MCF 10A (cell line): ENCODE results near the gene MGAT5B. TPM values are rescaled to one million over a fixed set of nuclear protein-coding genes. Genes with fewer than 3 reads are reported as not detected.

Source experiments
- BruUV-seq: library from RNA; stranded (reverse); fragments of 400-500 nt; replicated peaks from 2 replicates; lab custom pipeline; 2021; lab: Mats Ljungman, UMichigan
- CTCF ChIA-PET: fragments of 300-600 bp; sonication (Branson Sonifier 250); formaldehyde crosslinking; extraction: SDS; loops from one replicate; lab custom pipeline; 2021; ENCODE audit warnings: antibody characterized with exemption, inconsistent platforms; lab: Yijun Ruan, JAX
- POLR2A ChIA-PET: fragments of 300-600, 350-650 bp; sonication (Branson Sonifier 250); formaldehyde crosslinking; extraction: SDS; loops from one replicate; lab custom pipeline; 2020; ENCODE audit warnings: antibody characterized with exemption, inconsistent platforms; lab: Yijun Ruan, JAX
- DNase-seq: peaks from one replicate; pipeline ENCODE4 v3.0.0-alpha.2; 2018; ENCODE audit not compliant: unreplicated experiment
- H3K27ac Mint-ChIP-seq: one replicate; pipeline ENCODE4 v1.8.0; 2022; ENCODE audit warnings: mild to moderate bottlenecking, low read depth, mixed read lengths; ENCODE audit not compliant: unreplicated experiment
- H3K27me3 Mint-ChIP-seq: one replicate; pipeline ENCODE4 v1.8.0; 2022; ENCODE audit warnings: mixed read lengths; ENCODE audit not compliant: insufficient read depth, unreplicated experiment
- H3K36me3 Mint-ChIP-seq: one replicate; pipeline ENCODE4 v1.8.0; 2022; ENCODE audit warnings: mild to moderate bottlenecking, moderate library complexity, mixed read lengths; ENCODE audit not compliant: insufficient read depth, unreplicated experiment
- H3K4me1 Mint-ChIP-seq: one replicate; pipeline ENCODE4 v1.8.0; 2022; ENCODE audit warnings: mixed read lengths; ENCODE audit not compliant: insufficient read depth, unreplicated experiment
- H3K4me3 Mint-ChIP-seq: one replicate; pipeline ENCODE4 v1.8.0; 2022; ENCODE audit warnings: mild to moderate bottlenecking, moderate library complexity, mixed read lengths; ENCODE audit not compliant: unreplicated experiment
- H3K9me3 Mint-ChIP-seq: one replicate; pipeline ENCODE4 v1.8.0; 2022; ENCODE audit warnings: mixed read lengths; ENCODE audit not compliant: unreplicated experiment
- CTCF ChIP-seq: fragments of 200-600 bp; IDR thresholded peaks from one replicate; pipeline ENCODE4 v1.8.0; 2022; ENCODE audit warnings: antibody characterized with exemption, mild to moderate bottlenecking; ENCODE audit not compliant: unreplicated experiment
- intact Hi-C: fragments of 100-400 bp; cut with micrococcal nuclease; formaldehyde crosslinking; loops from 2 replicates; pipeline ENCODE4 v1.14.1; 2022
- total RNA-seq: library from RNA; stranded (reverse); gene quantifications from 2 replicates; pipeline ENCODE4 v1.2.3, GENCODE V29; 2022

The MGAT5B gene
- total RNA-seq, 1 experiment from 2014 or later, result 1.7 TPM

GRCh38 chr17:76948301-76948700, 80.1 kb downstream of the MGAT5B start:
- CTCF ChIA-PET, result no interaction called here
- intact Hi-C loops, result loop anchor here (10.0 kb wide), 1 partner anchor 74 kb away; no protein-coding TSS in a partner anchor
- H3K27ac Mint-ChIP-seq, result no peak overlapping the region
- H3K36me3 Mint-ChIP-seq, result peaks cover 6% of the 10 kb centered on the region
- H3K9me3 Mint-ChIP-seq, result no peaks in the 10 kb centered on the region
- H3K4me3 Mint-ChIP-seq, result no peak overlapping the region
- H3K4me1 Mint-ChIP-seq, result no peaks in the 10 kb centered on the region
- no peaks in the 10 kb centered on the region for H3K27me3 Mint-ChIP-seq
- POLR2A ChIA-PET, result no interaction called here
- no peak for TF ChIP-seq CTCF
- no TSS peak for BruUV-seq
- DNase-seq, result no peak

- no peaks in the 10 kb centered on the region for H3K4me1 Mint-ChIP-seq
These were observed 80.6 kb downstream of the MGAT5B start for GRCh38 chr17:76948726-76949342.

GRCh38 chr17:76949913-76950695, 81.9 kb downstream of the MGAT5B start:
- no peak for TF ChIP-seq CTCF
- intact Hi-C loops, result loop anchor here (10.0 kb wide), 1 partner anchor 75 kb away; no protein-coding TSS in a partner anchor
- no peaks in the 10 kb centered on the region for H3K27me3 Mint-ChIP-seq
- no peaks in the 10 kb centered on the region for H3K9me3 Mint-ChIP-seq
- CTCF ChIA-PET, result no interaction called here
- DNase-seq, result no peak
- POLR2A ChIA-PET, result no interaction called here
- no peak overlapping the region for H3K4me3 Mint-ChIP-seq
- BruUV-seq, result no TSS peak
- H3K27ac Mint-ChIP-seq, result no peak overlapping the region
- H3K36me3 Mint-ChIP-seq, result peaks cover 6% of the 10 kb centered on the region
- H3K4me1 Mint-ChIP-seq, result no peaks in the 10 kb centered on the region

More at GRCh38 chr17:76948726-76949342, 80.6 kb downstream of the MGAT5B start:
- no peak for TF ChIP-seq CTCF
- no TSS peak for BruUV-seq
- intact Hi-C loops, result loop anchor here (10.0 kb wide), 1 partner anchor 74 kb away; no protein-coding TSS in a partner anchor
- no peak overlapping the region for H3K27ac Mint-ChIP-seq
- CTCF ChIA-PET, result no interaction called here
- no peaks in the 10 kb centered on the region for H3K27me3 Mint-ChIP-seq
- POLR2A ChIA-PET, result no interaction called here
- H3K36me3 Mint-ChIP-seq, result peaks cover 6% of the 10 kb centered on the region
- no peaks in the 10 kb centered on the region for H3K9me3 Mint-ChIP-seq
- DNase-seq, result no peak
- H3K4me3 Mint-ChIP-seq, result no peak overlapping the region

- Mint-ChIP-seq H3K36me3 (peaks cover 6% of the 10 kb centered on the region), H3K4me3 (no peak overlapping the region), H3K27ac (no peak overlapping the region), H3K27me3 (no peaks in the 10 kb centered on the region), H3K9me3 (no peaks in the 10 kb centered on the region), H3K4me1 (no peaks in the 10 kb centered on the region)
- no peak for TF ChIP-seq CTCF
- CTCF ChIA-PET, result no interaction called here
- DNase-seq, result no peak
- BruUV-seq, result no TSS peak
- intact Hi-C loops, result no loop called here
- POLR2A ChIA-PET, result interaction anchor here (0.6 kb wide), 1 partner anchor 167 kb away, joined by 3 read pairs; no protein-coding TSS in a partner anchor
These were observed 83.2 kb downstream of the MGAT5B start for GRCh38 chr17:76951375-76951905.
